Raji (cell line): ENCODE measurements around the gene SMC6.

Experiments
- POLR2A ChIP-seq: IDR thresholded peaks from 2 replicates; pipeline ENCODE4 v1.6.1; 2011; ENCODE audit warnings: low read depth, low read length, control low read depth; ENCODE audit not compliant: insufficient read depth

Gene SMC6

GRCh38 chr2:17690776-17691175 is 62.8 kb downstream of the SMC6 start:
- TF ChIP-seq POLR2A, result no peak

GRCh38 chr2:17689010-17689409 is 64.6 kb downstream of the SMC6 start:
- TF ChIP-seq POLR2A, result no peak

GRCh38 chr2:17688600-17688999 is 65.0 kb downstream of the SMC6 start:
- TF ChIP-seq POLR2A, result no peak

- no peak for TF ChIP-seq POLR2A
These were observed 69.6 kb downstream of the SMC6 start for GRCh38 chr2:17683981-17684380.

DNA sequence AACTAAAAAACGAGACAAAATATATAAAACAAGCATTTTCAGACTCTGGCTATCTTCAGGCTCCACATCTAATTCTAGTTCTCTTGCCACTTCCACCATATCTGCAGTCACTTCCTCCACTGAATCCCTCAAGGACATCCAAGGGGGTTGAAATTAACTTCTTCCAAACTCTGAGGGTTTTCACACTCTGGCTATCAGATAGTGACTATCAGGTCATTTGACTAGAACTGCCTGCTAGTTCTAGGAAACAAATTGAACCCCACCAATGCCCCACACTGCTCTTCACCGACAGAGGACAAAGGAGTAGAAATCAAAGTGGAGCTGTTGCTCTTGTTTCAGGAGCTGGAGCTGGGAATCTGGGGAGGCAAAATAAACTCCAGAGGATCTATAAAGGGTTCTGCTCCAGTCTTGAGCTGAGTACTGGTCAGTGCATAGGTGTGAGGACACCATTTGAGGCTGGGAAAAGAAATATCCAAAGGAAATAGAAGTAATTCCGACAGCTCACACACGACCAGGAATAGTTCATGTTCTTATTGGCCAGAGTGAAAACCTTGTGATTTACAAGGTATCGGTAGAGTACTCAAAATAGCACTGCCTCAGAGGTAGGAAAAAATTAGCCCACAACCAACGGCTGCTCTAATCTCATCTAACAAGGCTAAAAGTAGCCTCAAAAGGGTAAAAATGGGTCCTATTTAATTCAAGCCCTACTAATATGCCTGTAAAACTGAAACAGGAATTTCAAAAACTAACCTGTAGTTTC is 71.3 kb downstream of the SMC6 start:
- TF ChIP-seq POLR2A, result no peak

DNA sequence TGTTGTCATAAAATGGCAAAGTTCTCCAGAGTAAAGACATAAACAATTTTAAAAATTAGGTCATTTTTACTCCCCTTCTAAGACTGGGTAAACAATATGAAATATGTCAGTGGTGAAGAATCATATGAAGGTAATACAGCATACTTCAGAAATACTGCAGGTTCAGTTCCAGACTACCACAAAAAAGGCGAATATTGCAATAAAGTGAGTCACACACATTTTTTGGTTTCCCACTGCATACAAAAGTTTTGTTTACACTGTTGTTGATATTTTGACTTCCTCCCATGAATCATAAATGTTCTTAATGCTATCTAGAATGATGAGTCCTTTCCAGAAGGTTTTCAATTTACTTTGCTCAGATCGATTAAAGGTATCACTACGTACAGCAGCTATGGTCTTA is 73.5 kb downstream of the SMC6 start:
- no peak for TF ChIP-seq POLR2A

GRCh38 chr2:17674817-17675216 is 78.8 kb downstream of the SMC6 start:
- TF ChIP-seq POLR2A, result no peak

DNA sequence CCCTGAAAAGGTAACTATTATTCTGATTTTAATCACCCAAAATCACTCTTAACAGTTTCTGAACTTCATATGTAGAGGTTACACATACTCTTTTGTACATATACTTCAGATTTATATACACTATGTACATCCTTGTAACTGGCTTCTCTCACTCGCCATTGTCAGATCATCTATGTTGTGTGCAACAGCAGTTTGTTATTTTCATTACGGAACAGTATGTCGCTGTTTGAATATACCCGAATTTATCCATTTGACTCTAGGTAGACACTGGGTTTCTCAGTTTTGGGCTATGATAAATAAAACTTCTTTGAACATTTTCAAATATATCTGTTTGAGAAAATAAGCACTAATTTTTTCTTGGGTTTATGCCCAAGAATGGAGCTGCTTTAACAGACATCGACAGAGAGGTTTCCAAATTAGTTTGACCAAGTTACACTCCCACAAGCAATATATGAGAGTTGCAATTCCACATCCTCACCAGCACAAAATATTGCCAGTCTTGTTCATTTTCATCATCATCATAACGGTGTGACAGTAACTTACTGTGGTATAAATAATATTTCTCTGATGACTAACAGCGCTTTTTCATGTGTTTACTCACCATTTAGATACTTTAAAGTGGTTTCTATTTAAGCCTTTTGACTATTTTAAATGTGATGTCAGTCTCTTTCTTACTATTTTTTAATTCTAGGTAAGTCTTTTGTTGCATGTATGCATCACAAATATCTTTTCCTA is 80.9 kb downstream of the SMC6 start:
- no peak for TF ChIP-seq POLR2A

GRCh38 chr2:17667898-17668297 is 85.7 kb downstream of the SMC6 start:
- no peak for TF ChIP-seq POLR2A

DNA sequence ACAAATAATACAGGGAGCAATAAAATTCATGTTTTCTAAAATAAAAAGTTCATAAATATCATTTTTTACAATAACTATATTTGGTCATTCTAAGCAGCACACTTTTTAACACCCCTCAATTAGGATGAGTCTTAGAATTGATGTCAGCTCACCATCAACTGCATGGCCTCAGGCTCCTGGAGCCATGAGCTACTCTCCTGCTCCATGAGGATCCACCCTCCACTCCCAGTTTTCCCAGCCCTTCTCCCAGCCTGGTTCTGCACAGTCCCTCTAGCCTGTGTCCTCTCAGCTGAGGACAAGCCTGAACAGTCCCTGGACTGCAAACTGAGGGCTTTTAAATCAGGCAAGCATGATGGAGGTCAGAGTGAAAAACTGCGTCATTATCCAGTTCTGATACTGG is 89.1 kb downstream of the SMC6 start:
- TF ChIP-seq POLR2A, result no peak

GRCh38 chr2:17662723-17663122 is 90.9 kb downstream of the SMC6 start:
- no peak for TF ChIP-seq POLR2A

DNA sequence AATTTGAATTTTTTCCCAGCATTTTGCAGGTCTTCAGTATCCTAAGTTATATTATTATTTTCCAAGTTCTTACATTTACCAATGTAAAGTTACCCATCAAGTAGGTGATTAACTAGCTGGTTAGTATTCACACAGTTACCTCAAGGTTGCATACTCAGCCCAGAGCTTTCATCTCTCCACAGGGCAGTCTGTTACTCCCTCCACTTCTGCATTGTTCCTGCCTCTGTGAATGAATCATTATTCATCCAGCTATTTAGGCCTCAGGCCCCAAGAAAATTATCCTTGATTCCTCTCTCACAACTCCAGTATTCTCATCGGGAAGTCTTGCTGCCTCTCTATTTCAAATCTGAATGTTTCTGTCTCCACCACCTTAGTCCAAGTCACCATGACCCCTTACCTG is 92.2 kb downstream of the SMC6 start:
- no peak for TF ChIP-seq POLR2A

GRCh38 chr2:17660219-17660618 is 93.4 kb downstream of the SMC6 start:
- TF ChIP-seq POLR2A, result no peak

GRCh38 chr2:17658251-17658843 is 95.3 kb downstream of the SMC6 start:
- TF ChIP-seq POLR2A, result no peak

- TF ChIP-seq POLR2A, result no peak
These were observed 95.9 kb downstream of the SMC6 start for GRCh38 chr2:17657759-17658158.

- no peak for TF ChIP-seq POLR2A
These were observed 100.8 kb downstream of the SMC6 start for GRCh38 chr2:17652681-17653394.

- no peak for TF ChIP-seq POLR2A
These were observed 104.6 kb downstream of the SMC6 start for GRCh38 chr2:17649026-17649425.
